ENCODE measurements around the gene KRTAP4-7.
"Not testable (repeated sequence)": the region's sequence is repeated elsewhere in the genome, so short reads cannot be mapped to it uniquely, and the experiment has no call there.

The KRTAP4-7 gene

GRCh38 chr17:41084100-41084856 is at the start of gene KRTAP4-7:
KRTAP4-7 (plus strand) TSS chr17:41084150; CDS start chr17:41084207, 57 bp downstream.
- DNase-seq (ENCODE audit: low spot score) = not testable (repeated sequence)

DNA sequence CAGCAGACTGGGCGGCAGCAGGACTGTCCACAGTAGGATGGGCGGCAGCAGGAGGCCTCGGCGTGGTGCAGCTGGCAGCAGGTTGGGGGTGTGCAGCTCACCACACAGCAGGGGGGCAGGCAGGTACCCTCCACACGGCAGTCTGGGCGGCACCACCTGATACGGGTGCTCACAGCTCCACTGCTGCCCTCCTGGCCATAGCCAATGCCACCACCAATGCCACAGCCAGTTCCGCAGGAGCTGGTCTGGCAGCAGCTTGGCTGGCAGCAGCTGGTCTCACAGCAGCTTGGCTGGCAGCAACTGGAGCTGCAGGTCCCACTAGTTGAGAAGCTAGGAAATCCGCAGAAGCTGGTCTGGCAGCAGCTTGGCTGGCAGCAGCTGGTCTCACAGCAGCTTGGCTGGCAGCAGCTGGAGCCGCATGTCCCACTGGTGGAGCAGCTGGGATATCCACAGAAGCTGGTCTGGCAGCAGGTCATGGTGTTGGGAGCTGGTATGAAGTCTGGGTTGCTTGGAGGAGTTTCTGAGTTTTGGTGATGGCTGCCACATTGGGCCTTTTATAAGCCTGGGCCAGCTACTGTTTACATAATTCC is 49.5 kb upstream of the KRTAP4-7 start, which contains the start of gene KRTAP1-3:
Gene KRTAP1-3 (minus strand): TSS at position 529 of the 590 bp plus-strand sequence. CDS start 53 bp downstream, at position 476.
- not testable (repeated sequence) for DNase-seq (ENCODE audit: low spot score)

DNA sequence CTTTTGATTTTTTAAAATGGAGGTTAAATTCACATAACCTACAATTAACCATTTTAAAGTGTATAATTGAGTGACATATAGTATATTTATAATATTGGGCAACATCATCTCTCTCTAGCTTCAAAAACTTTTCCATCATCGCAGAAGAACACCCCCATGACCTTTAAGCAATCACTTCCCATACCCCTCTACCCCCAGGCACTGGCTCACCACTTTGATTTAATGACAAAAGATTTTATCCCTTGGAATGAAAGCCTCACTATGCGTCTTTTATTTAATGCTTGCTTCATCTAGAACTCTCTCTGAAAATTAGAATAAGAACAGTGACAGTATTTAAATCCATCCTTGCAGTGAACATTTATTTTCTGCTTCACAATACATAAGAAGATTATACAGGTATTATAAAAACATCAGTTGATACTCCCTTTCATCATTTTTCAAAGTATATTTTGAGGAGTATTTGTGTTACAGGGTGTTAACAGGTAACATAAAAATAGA is 46.0 kb upstream of the KRTAP4-7 start:
- DNase-seq (ENCODE audit: low spot score) = no peak

GRCh38 chr17:41040783-41041571 is 43.0 kb upstream of the KRTAP4-7 start, which contains the start of gene KRTAP1-1:
KRTAP1-1 (minus strand) TSS chr17:41041450; CDS start chr17:41041397, 53 bp downstream.
- DNase-seq (ENCODE audit: low spot score) = not testable (repeated sequence)

DNA sequence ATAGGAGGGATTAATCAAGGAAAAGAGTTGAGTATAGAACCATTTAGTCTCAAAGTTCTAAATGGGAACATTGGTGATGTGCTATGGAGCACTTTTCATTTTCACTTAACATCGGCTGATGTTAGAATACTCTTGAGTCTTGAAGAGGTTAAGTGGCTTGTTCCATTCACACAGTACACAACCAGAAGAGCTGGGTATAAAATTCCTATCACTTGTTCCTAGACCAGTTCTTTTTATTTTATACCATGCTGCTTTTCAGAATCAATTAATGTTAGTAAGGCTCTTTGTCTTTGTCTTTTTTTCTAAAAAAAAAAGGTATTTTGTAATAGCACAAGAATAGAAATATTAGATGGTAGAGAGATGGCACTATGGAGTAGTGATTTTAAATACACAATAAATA is 41.0 kb upstream of the KRTAP4-7 start:
- no peak for DNase-seq (ENCODE audit: low spot score)

GRCh38 chr17:41046735-41047465 is 37.0 kb upstream of the KRTAP4-7 start, which contains the start of gene KRTAP2-1:
KRTAP2-1 (minus strand) TSS chr17:41047316; CDS start chr17:41047267, 49 bp downstream.
- not testable (repeated sequence) for DNase-seq (ENCODE audit: low spot score)

GRCh38 chr17:41048441-41048840 is 35.5 kb upstream of the KRTAP4-7 start:
- DNase-seq (ENCODE audit: low spot score) = no peak

DNA sequence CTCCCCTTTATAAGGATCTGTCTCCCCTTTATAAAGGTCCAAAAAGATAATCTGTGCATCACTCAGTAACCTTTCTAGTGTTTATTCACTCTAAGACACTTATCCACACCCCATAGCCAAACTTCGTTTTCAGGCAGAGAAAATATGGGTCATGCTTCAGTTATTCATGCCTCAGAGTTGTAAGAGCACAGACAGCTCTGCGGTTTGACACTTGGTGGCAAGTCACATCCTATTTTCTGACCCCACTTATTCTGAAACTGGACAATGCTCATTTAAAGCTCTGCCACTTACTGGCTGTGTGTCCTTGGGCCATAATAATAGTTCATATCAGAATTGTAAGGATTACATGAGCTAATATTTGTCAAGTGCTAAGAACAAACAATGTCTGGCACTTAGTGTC is 34.8 kb upstream of the KRTAP4-7 start:
- DNase-seq (ENCODE audit: low spot score) = no peak

- no peak for DNase-seq (ENCODE audit: low spot score)
Measured at GRCh38 chr17:41052566-41052965, 31.4 kb upstream of the KRTAP4-7 start.

- no peak for DNase-seq (ENCODE audit: low spot score)
Measured at GRCh38 chr17:41054025-41054424, 29.9 kb upstream of the KRTAP4-7 start.

DNA sequence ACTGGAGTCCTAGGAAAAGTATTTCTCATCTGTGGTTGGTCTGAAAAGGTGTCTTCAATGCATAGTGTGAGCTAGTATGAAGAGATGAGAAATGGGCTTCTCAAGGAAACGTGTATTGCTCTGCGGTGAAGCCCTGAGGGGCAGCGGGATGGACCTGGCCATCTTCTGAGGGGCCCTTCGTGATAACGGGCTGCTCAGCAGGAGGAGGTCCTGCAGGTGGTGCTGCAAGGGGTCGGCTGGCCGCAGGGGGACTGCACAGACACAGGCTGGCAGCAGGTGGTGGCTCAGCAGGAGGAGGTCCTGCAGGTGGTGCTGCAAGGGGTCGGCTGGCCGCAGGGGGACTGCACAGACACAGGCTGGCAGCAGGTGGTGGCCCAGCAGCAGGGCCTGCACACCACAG is 29.4 kb upstream of the KRTAP4-7 start:
- not testable (repeated sequence) for DNase-seq (ENCODE audit: low spot score)

DNA sequence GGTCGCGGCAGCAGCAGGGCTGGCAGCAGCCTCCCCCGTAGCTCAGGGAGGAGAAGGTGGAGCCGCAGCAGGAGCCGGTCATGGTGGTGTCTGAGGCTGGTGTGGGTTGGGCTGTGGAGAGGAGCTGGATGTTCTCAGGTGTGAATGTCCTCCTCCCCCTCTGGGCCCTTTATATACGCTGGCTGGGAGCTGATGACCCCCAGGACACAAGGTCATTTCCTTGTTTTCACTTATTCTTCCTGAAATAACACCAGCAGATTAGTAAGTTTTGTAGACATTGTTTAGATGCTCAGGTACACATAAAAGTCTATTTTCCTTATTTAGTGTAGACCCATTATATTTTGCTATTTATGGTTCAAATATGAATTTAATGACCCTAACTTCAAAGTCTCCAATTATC is 28.8 kb upstream of the KRTAP4-7 start, which contains the start of gene KRTAP2-2:
Gene KRTAP2-2 (minus strand): TSS at position 101 of the 400 bp plus-strand sequence. CDS start 19 bp downstream, at position 82.
- not testable (repeated sequence) for DNase-seq (ENCODE audit: low spot score)

GRCh38 chr17:41057547-41057946 is 26.4 kb upstream of the KRTAP4-7 start:
- DNase-seq (ENCODE audit: low spot score) = no peak

- no peak for DNase-seq (ENCODE audit: low spot score)
Measured at GRCh38 chr17:41058741-41059140, 25.2 kb upstream of the KRTAP4-7 start.

DNA sequence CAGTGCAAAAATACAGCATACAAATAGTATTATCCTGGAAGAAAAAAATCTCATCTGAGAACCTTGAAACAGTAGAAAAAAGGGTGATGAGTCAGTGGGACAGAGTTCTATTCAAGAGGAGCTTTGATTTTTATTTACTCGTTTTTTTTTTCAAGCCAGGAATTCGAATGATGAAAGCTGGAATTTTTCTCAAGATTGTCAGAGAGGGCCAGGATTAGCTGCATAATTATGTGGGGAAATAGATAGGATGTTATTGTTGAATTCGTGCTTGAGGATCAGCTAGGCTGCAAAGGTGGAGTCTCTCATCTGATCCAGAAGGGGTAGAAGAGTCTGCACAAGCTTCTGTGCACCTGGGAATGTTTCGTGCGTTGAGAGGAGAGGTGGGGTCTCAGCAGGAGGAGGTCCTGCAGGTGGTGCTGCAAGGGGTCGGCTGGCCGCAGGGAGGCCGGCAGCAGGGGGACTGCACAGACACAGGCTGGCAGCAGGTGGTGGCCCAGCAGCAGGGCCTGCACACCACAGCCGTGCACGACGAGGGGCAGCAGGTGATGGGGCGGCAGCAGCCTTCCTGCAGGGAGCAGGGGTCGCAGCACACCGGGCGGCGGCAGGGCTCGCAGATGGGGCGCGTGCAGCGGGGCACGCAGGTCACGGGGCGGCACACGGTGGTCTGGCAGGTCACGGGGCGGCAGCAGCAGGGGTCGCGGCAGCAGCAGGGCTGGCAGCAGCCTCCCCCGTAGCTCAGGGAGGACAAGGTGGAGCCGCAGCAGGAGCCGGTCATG is 24.5 kb upstream of the KRTAP4-7 start:
- not testable (repeated sequence) for DNase-seq (ENCODE audit: low spot score)

DNA sequence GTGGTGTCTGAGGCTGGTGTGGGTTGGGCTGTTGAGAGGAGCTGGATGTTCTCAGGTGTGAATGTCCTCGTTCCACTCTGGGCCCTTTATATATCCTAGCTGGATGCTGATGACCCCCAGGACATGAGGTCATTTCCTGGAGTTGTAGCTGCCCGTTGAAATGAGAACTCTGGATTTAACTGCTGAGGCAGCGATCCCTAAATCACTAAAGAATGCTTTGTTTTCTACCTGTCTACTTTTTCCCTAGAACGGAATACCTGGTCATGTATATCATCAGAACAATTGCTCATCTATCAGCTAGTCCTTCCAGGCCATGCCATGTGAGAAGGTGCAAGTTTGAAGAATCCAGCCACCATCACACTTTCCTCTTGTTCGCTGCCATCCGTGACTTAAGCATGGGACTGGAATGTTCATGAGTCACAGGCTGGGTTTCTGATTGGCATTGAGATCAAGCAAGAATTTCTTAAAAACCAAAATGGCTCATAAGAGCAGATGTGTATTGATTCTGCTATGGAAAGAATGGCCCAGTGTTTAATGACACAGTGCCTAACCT is 23.8 kb upstream of the KRTAP4-7 start, which contains the start of gene KRTAP2-3:
Gene KRTAP2-3 (minus strand): TSS at position 63 of the 553 bp plus-strand sequence. CDS start 64 bp downstream, outside the sequence.
- no peak for DNase-seq (ENCODE audit: low spot score)

DNA sequence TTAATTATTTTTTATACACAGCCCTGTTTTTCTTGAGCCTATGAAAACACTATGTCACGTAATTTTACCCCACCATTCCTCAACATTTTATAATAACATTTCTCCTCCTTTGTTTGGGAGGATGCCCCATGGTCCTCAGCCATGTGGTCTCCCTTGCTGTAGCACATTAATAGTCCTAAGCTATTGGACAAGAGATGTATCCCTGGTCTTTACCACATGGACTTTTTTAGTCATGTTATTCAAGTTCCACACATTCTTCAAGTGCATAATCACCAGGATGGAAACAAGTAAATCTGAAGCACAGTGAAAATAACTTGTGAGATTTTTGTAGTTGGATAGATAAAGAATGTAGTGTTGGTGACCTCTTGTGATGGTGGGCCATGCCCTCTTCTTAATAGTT is 22.0 kb upstream of the KRTAP4-7 start:
- no peak for DNase-seq (ENCODE audit: low spot score)

GRCh38 chr17:41063449-41063848 is 20.5 kb upstream of the KRTAP4-7 start:
- DNase-seq (ENCODE audit: low spot score) = no peak

DNA sequence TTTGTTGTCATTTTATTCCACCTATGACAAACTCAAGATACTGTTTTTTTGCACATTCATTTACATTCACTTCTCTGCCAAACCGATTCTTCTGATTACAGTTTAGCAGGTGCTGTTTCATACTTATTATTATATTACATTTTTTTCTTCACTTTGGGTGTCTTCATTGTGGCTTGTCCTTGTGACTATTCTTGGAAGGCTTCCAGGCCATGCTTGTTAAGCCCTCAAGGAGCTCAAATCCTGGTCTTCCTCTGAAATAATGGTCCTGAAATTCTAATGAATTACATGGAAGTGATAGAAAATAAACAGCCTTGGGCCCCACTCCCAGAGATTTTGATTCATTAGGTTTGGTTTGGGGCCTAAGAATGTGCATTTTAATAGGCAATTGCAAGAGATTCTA is 19.6 kb upstream of the KRTAP4-7 start:
- no peak for DNase-seq (ENCODE audit: low spot score)
